Fibroblast of lung (primary cell): ENCODE measurements around the gene PRKRA.

Source experiments
- CTCF ChIP-seq, 2 donors: IDR thresholded peaks in 1 of 2; conservative IDR thresholded peaks in 1 of 2; 1 replicate in 1 of 2; 2 replicates in 1 of 2; pipeline ENCODE4 v1.5.1; 2011 to 2012; ENCODE audit warnings: low read length in 2 of 2, control low read depth in 1 of 2, inconsistent platforms in 1 of 2, low read depth in 1 of 2, mild to moderate bottlenecking in 1 of 2
- EZH2 ChIP-seq: IDR thresholded peaks from 2 replicates; pipeline ENCODE4 v1.5.1; 2012; ENCODE audit warnings: low read length, control low read depth, mild to moderate bottlenecking; ENCODE audit errors: missing control alignments

DNA sequence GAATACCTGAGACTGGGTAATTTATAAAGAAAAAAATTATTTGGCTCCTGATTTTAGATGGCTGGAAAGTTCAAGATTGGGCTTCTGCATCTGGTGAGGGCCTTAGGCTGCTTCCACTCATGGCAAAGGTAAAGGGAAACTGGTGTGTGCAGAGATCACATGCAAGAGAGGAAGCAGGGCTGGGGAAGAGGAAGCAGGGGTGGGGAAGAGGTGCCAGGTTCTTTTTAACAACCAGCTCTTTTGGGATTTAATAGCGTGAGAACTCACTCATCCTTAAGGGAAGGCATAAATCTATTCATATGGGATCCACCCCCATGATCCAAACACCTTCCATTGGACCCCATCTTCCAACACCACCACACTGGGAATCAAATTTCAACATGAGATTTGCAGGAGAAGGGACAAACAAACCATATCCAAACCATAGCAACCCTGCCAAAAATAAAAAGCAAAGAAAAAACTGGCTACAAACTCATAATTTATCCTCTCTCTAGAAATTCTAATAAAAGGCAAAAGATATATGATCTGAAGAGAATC is 30.4 kb downstream of the PRKRA start:
- no peak for TF ChIP-seq CTCF (conservative IDR thresholded peaks at IDR 0.05 in 1 of 2, IDR thresholded peaks at IDR 0.05 in 1 of 2; ENCODE audit: low read depth in 1 of 2, low read length in 2 of 2)
- no peak for TF ChIP-seq EZH2
